ENCODE measurements around the gene KRTAP1-1. TPM values are rescaled to one million over a fixed set of nuclear protein-coding genes. Genes with fewer than 3 reads are reported as not detected.
"Not testable (repeated sequence)": the region's sequence is repeated elsewhere in the genome, so short reads cannot be mapped to it uniquely, and the experiment has no call there.

KRTAP1-1 gene
- polyA plus RNA-seq (2011; rRNA removed) (not detected in 2 replicates), polyA plus RNA-seq (2017; fragmentation: RNase III; extraction: RNeasy Plus Mini Kit Qiagen cat#74134 plus additional on column Dnase treatment) (not detected in 3 replicates), polyA minus RNA-seq (2011; rRNA and poly(A)+ RNA removed) (not detected in 2 replicates)
- not detected in 2 replicates for polyA plus RNA-seq (2012; cell fraction: cytosol; rRNA removed)
- not detected in 2 replicates for polyA plus RNA-seq (2012; cell fraction: nucleus; rRNA removed)

GRCh38 chr17:41040783-41041571, at the start of gene KRTAP1-1:
Gene KRTAP1-1 (minus strand): TSS chr17:41041450. CDS start chr17:41041397, 53 bp downstream.
- H3K4me3 ChIP-seq; H3K4me2 ChIP-seq; FAIRE-seq; H3K27ac ChIP-seq; H3K4me1 ChIP-seq; POLR2A ChIA-PET; DNase-seq (ENCODE audit: low read depth in 1 of 2, low spot score in 1 of 2): not testable (repeated sequence)
- H3K9me3 ChIP-seq: peaks cover 11% of the 10 kb centered on the region; the same call in 2 of the 3 replicates
- CTCF ChIA-PET: interaction anchor here (2.0 kb wide), 1 partner anchor 16 kb away, joined by 6 read pairs; no protein-coding TSS in a partner anchor
- ATAC-seq: peak in 1 of 2 experiments; percentile 39; a peak in 1 of 6 replicates
- WGBS (ENCODE audit: missing lambda C conversion rate): 86% methylated on average over 13 of the region's 14 CpGs

- DNase-seq (ENCODE audit: low read depth in 1 of 2, low spot score in 1 of 2); H3K4me1 ChIP-seq; H3K4me3 ChIP-seq; H3K27ac ChIP-seq; POLR2A ChIA-PET; H3K9me3 ChIP-seq; CTCF ChIA-PET; ATAC-seq; H3K4me2 ChIP-seq: not testable (repeated sequence)
- 59% methylated on average over 4 of the region's 4 CpGs for WGBS (ENCODE audit: missing lambda C conversion rate)
- peak; percentile 64; the same call in 1 of the 2 replicates for TF ChIP-seq CBX8 (IDR thresholded peaks at IDR 0.05)
- FAIRE-seq: peak; percentile 65
These were observed 47.6 kb upstream of the KRTAP1-1 start for GRCh38 chr17:41088760-41089352.

- ATAC-seq; POLR2A ChIA-PET; FAIRE-seq; DNase-seq (ENCODE audit: low read depth in 1 of 2, low spot score in 1 of 2); H3K9me3 ChIP-seq; H3K4me3 ChIP-seq: not testable (repeated sequence)
- Histone ChIP-seq H3K27ac (peak within 1 kb of the TSS in 1 of 2 experiments; percentile 9; a peak in 1 of 6 replicates), H3K4me2 (peak within 1 kb of the TSS; percentile 5; the same call in 2 of the 3 replicates), H3K4me1 (peaks cover 12% of the 10 kb centered on the region)
- WGBS (ENCODE audit: missing lambda C conversion rate): 89% methylated on average over 11 of the region's 14 CpGs
- CTCF ChIA-PET: interaction anchor here (1.4 kb wide), 1 partner anchor 465 kb away, joined by 3 read pairs; no protein-coding TSS in a partner anchor
These were observed 43.0 kb upstream of the KRTAP1-1 start, which contains the start of gene KRTAP4-7 for GRCh38 chr17:41084100-41084856. Gene KRTAP4-7 (plus strand): TSS chr17:41084150. CDS start chr17:41084207, 57 bp downstream.

- H3K4me2 ChIP-seq; POLR2A ChIA-PET; CTCF ChIA-PET; H3K9me3 ChIP-seq; H3K27ac ChIP-seq; DNase-seq (ENCODE audit: low read depth in 1 of 2, low spot score in 1 of 2); H3K4me3 ChIP-seq: not testable (repeated sequence)
- ATAC-seq: peak in 1 of 2 experiments; percentile 68; a peak in 3 of 6 replicates
- peaks cover 12% of the 10 kb centered on the region for H3K4me1 ChIP-seq
- WGBS (ENCODE audit: missing lambda C conversion rate): 4% methylated on average over 2 of the region's 2 CpGs
- peak; percentile 100 for FAIRE-seq
These were observed 42.2 kb upstream of the KRTAP1-1 start for GRCh38 chr17:41083427-41083826.

GRCh38 chr17:41082626-41083025, 41.4 kb upstream of the KRTAP1-1 start:
- H3K27ac ChIP-seq: no peak overlapping the region

GRCh38 chr17:41076788-41077187, 35.5 kb upstream of the KRTAP1-1 start:
- H3K9me3 ChIP-seq: no peaks in the 10 kb centered on the region
- FAIRE-seq: no peak
- TF ChIP-seq FOSB (CRISPR knock-in tag; IDR thresholded peaks at IDR 0.05) (no peak), HDAC2 (IDR thresholded peaks at IDR 0.05) (no peak), ELK1 (IDR thresholded peaks at IDR 0.05; ENCODE audit: low read depth, low read length) (no peak), CBX2 (IDR thresholded peaks at IDR 0.05; ENCODE audit: borderline replicate concordance, low read depth) (no peak), ZFP36 (IDR thresholded peaks at IDR 0.05; ENCODE audit: borderline replicate concordance, partially characterized antibody) (no peak), JUN (IDR thresholded peaks at IDR 0.05) (no peak), ESRRA (IDR thresholded peaks at IDR 0.05; ENCODE audit: borderline replicate concordance, low read length) (no peak), USF2 (IDR thresholded peaks at IDR 0.05) (no peak), KDM5A (IDR thresholded peaks at IDR 0.05) (no peak), HOXA7 (CRISPR knock-in tag; IDR thresholded peaks at IDR 0.05) (no peak), ZNF302 (CRISPR knock-in tag; IDR thresholded peaks at IDR 0.05) (no peak)
- ChIA-PET CTCF (no interaction called here), POLR2A (no interaction called here)
- H3K4me3 ChIP-seq: no peak overlapping the region
- H3K4me1 ChIP-seq: no peaks in the 10 kb centered on the region
- no peak overlapping the region for H3K4me2 ChIP-seq
- H3K27ac ChIP-seq: no peak overlapping the region
- ATAC-seq: no peak
- no peak for DNase-seq (ENCODE audit: low read depth in 1 of 2, low spot score in 1 of 2)

More at GRCh38 chr17:41082626-41083025, 41.4 kb upstream of the KRTAP1-1 start:
- FAIRE-seq (peak; percentile 23), DNase-seq (ENCODE audit: low read depth in 1 of 2, low spot score in 1 of 2) (peak in 1 of 2 experiments; percentile 29), ATAC-seq (no peak)
- Histone ChIP-seq H3K9me3 (no peaks in the 10 kb centered on the region), H3K4me3 (no peak overlapping the region), H3K4me1 (peaks cover 12% of the 10 kb centered on the region), H3K4me2 (peak overlapping the region; percentile 5; the same call in 1 of the 3 replicates)
- WGBS (ENCODE audit: missing lambda C conversion rate): 16% methylated on average over 4 of the region's 4 CpGs
- POLR2A ChIA-PET: no interaction called here
- TF ChIP-seq MAFK (IDR thresholded peaks at IDR 0.05; ENCODE audit: partially characterized antibody) (peak; percentile 70), E2F6 (IDR thresholded peaks at IDR 0.05; ENCODE audit: borderline replicate concordance, low read depth) (no peak)
- CTCF ChIA-PET: no interaction called here

Measured in A549 (cell line).